Esophagus squamous epithelium (tissue), 4 donors: ENCODE data around the gene PTPRJ.

Experiments
- CTCF ChIP-seq, 6 experiments: fragments of 450-650 bp in 4 of 6; fragments of 200-600 bp in 2 of 6; sonication (generic) in 2 of 6; IDR thresholded peaks; one replicate each; pipeline ENCODE4 v1.5.1; 2016 to 2019; ENCODE audit warnings: antibody characterized with exemption in 6 of 6, mild to moderate bottlenecking in 4 of 6, moderate library complexity in 4 of 6
- POLR2A ChIP-seq, 4 donors: fragments of 450-650 bp; IDR thresholded peaks; one replicate each; pipeline ENCODE4 v1.6.1; 2017; ENCODE audit warnings: antibody characterized with exemption in 4 of 4, mild to moderate bottlenecking in 4 of 4, moderate library complexity in 3 of 4

DNA sequence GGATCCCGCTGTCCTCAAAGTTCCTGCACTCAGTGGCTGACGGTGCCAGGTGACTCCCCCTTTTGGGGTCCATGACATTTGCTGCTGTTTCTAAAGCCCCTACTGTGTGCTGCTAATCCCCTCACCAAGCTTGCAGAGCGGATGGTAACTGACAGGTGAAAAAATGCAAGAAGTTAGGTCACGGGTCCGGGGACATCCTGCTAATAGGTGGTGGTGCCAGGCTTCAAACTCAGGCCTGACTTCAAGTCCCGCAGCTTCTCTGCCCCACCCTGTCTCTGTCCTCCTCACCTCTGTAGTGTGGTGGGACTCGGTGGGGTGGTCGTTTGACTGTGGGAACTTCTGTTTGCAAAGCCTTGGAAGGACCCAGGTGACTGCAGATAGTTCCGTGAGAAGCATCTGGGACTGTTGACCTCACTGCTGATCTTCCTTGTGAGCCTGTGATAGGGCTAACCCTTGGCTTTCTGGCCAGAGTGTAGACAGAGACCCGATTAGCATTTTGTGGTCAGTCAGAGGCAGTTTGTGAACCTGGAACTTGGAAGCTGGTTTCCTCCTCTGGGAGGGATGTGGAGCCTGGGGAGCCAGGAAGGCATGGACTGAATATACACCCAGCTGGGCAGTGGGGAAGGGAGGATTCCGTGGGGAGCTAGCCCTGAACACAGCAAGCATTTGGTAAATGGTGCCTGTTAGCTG, 120.8 kb downstream of the PTPRJ start:
- TF ChIP-seq CTCF (IDR thresholded peaks at IDR 0.05): no peak
- TF ChIP-seq POLR2A (IDR thresholded peaks at IDR 0.05): no peak
